IPS DF 6.9 (cell line): ENCODE results near the gene CLEC12A.
"Not testable (repeated sequence)": the region's sequence is repeated elsewhere in the genome, so short reads cannot be mapped to it uniquely, and the experiment has no call there.

Source experiments
- DNase-seq: peaks from one replicate; pipeline ENCODE4 v3.0.0-alpha.2; 2013; ENCODE audit warnings: low read depth, low spot score
- H3K27ac ChIP-seq: one replicate; pipeline ENCODE4 v1.5.1; 2013; ENCODE audit warnings: low read length, control low read depth
- H3K27me3 ChIP-seq: 2 replicates; pipeline ENCODE4 v1.6.1; 2013; ENCODE audit warnings: mild to moderate bottlenecking, low read length; ENCODE audit not compliant: control insufficient read depth, insufficient read depth
- H3K36me3 ChIP-seq: 2 replicates; pipeline ENCODE4 v1.6.1; 2013; ENCODE audit warnings: low read length; ENCODE audit not compliant: control insufficient read depth, insufficient read depth
- H3K4me1 ChIP-seq: 2 replicates; pipeline ENCODE4 v1.6.1; 2013; ENCODE audit warnings: low read length; ENCODE audit not compliant: control insufficient read depth, insufficient read depth
- H3K4me3 ChIP-seq: 2 replicates; pipeline ENCODE4 v1.5.1; 2013; ENCODE audit warnings: mild to moderate bottlenecking, low read length
- H3K9me3 ChIP-seq: 2 replicates; pipeline ENCODE4 v1.6.1; 2013; ENCODE audit warnings: low read length, inconsistent platforms; ENCODE audit not compliant: control insufficient read depth, insufficient read depth
- WGBS: extraction: QIAGEN DNeasy Blood & Tissue Kit; methylation state at CpG from one replicate; pipeline ENCODE4 v1.1.7; 2013; ENCODE audit warnings: mixed read lengths, missing lambda C conversion rate; ENCODE audit not compliant: insufficient read length, insufficient coverage; 5-methylcytosine and 5-hydroxymethylcytosine counted together

CLEC12A gene

GRCh38 chr12:10001171-10001776, 30.1 kb downstream of the CLEC12A start:
- H3K4me1 ChIP-seq: no peaks in the 10 kb centered on the region
- no peaks in the 10 kb centered on the region for H3K36me3 ChIP-seq
- no peaks in the 10 kb centered on the region for H3K27me3 ChIP-seq
- WGBS: no CpG with 5 or more reads among the region's 4 CpGs
- H3K27ac ChIP-seq: no peak overlapping the region
- DNase-seq: no peak
- H3K9me3 ChIP-seq: no peaks in the 10 kb centered on the region
- H3K4me3 ChIP-seq: no peak overlapping the region

DNA sequence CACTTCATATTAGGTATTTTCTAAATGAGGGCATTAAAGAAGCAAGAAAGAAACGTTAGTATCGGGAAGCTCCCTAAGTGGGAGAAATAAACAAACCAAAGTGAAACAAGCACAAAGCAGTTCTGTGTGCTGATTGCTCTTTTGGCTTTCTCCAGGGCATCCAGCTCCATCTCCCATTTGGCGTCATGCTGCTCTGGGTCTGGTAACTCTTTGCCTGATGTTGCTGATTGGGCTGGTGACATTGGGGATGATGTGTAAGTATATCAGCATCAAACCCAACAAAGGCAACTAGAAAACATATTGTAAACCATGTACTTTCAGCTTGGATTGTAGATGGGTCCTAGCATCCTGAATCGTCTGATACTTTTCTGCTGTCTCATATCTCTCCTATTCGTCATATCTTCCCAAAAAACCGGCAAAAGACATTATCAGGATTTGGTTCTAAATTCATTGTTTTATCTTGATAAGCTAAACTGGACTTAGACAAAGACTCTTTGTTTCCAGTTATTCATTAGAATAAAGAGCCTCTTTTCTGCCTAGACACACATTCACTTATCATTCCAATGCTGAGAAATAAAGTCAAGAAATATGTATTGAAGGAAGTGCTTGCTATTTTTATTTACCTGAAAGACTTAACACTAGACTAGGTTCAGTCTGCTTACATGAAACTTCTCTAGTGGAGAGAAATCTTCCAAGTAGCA, 41.6 kb downstream of the CLEC12A start:
- Histone ChIP-seq H3K4me3 (no peak overlapping the region), H3K36me3 (no peaks in the 10 kb centered on the region), H3K9me3 (no peaks in the 10 kb centered on the region), H3K4me1 (no peaks in the 10 kb centered on the region), H3K27ac (no peak overlapping the region), H3K27me3 (no peaks in the 10 kb centered on the region)
- no CpG with 5 or more reads among the region's 6 CpGs for WGBS
- DNase-seq: no peak

- H3K9me3 ChIP-seq: no peaks in the 10 kb centered on the region
Measured at GRCh38 chr12:10015450-10015849, 44.2 kb downstream of the CLEC12A start.

DNA sequence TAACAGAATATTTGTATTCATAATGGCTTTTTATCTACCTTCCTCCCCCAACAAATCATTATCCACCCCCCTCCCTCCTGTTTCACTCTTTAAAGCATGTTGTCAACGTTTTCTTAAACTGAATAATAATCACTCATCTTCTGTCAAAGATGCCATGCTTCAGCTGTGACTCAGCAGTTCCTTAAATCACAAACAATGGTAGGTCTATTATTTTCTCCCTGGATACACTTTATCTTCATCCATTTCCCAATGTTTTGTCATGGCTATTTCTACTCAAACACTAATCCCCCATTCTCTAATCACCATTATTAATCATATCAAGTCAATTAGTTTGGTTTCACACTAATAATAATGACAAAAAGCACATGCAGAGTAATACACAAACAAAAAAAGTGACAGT, 45.7 kb downstream of the CLEC12A start:
- H3K4me3 ChIP-seq: no peak overlapping the region
- no peaks in the 10 kb centered on the region for H3K27me3 ChIP-seq
- H3K27ac ChIP-seq: no peak overlapping the region
- no peaks in the 10 kb centered on the region for H3K36me3 ChIP-seq
- H3K4me1 ChIP-seq: no peaks in the 10 kb centered on the region
- WGBS: 100% methylated on average over 1 of the region's 1 CpG
- no peaks in the 10 kb centered on the region for H3K9me3 ChIP-seq
- DNase-seq: no peak

More at GRCh38 chr12:10015450-10015849, 44.2 kb downstream of the CLEC12A start:
- H3K36me3 ChIP-seq: no peaks in the 10 kb centered on the region
- DNase-seq: no peak
- H3K27me3 ChIP-seq: no peaks in the 10 kb centered on the region
- WGBS: no CpG with 5 or more reads among the region's 4 CpGs
- H3K27ac ChIP-seq: no peak overlapping the region
- H3K4me1 ChIP-seq: no peaks in the 10 kb centered on the region
- no peak overlapping the region for H3K4me3 ChIP-seq

DNA sequence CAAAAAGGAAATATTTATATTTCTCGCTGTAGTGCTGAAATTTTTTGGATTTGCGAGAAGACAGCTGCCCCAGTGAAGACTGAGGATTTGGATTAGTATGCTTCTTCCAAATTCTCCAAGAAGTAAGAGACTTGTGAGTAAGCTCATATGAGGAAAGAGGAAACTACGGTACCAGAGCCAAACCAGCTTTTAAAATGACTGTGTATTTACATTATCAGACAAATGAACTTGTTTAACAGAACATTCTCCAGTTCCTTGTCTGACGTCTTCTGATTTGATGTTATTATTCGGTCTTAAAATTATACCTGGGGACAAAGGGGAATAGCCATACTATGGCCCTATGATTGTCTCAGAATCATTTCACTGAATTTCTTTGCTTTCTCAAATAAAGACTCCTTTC, 47.2 kb downstream of the CLEC12A start:
- Histone ChIP-seq H3K4me3 (no peak overlapping the region), H3K4me1 (no peaks in the 10 kb centered on the region), H3K27me3 (no peaks in the 10 kb centered on the region), H3K27ac (no peak overlapping the region), H3K9me3 (no peaks in the 10 kb centered on the region), H3K36me3 (no peaks in the 10 kb centered on the region)
- no CpG with 5 or more reads among the region's 5 CpGs for whole genome bisulfite sequencing
- no peak for DNase-seq

DNA sequence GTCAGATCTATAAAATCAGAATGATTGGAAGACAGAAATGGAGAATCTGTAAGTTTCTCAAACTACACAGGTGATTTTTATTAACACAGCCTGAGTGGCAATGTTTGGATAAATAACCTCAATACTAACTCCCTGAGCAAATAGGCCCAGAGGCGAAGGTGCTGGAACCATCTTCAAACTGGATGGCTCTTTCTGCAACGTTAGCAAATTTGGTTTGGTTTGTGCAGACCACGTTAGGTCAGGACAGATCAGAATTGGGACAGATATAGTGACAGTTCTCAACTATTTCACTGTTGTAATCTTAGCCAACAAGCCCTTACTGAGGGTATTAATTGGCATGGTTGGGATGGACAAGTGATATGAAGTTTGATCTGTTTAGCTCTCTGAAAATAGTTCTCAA, 50.1 kb downstream of the CLEC12A start:
- Histone ChIP-seq H3K27me3 (no peaks in the 10 kb centered on the region), H3K9me3 (no peaks in the 10 kb centered on the region), H3K27ac (no peak overlapping the region), H3K4me1 (no peaks in the 10 kb centered on the region), H3K4me3 (no peak overlapping the region), H3K36me3 (no peaks in the 10 kb centered on the region)
- WGBS: no CpG with 5 or more reads among the region's 3 CpGs
- DNase-seq: no peak

- WGBS: no CpG with 5 or more reads among the region's 3 CpGs
- no peak overlapping the region for H3K27ac ChIP-seq
- no peak for DNase-seq
Measured at GRCh38 chr12:10025236-10025635, 54.0 kb downstream of the CLEC12A start.

DNA sequence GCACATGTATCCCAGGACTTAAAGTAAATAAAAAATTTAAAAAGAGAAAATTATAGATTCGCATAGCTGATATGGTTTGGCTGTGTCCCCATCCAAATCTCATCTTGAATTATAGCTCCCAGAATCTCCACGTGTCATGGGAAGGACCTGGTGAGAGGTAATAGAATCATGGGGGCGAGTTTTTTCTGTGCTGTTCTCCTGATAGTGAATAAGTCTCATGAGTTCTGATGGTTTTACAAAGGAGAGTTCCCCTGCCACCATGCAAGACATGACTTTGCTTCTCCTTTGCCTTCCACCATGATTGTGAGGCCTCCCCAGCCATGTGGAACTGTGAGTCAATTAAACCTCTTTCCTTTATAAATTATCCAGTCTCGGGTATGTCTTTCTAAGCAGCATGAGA, 55.5 kb downstream of the CLEC12A start:
- H3K9me3 ChIP-seq, DNase-seq, H3K36me3 ChIP-seq, H3K27me3 ChIP-seq, H3K4me3 ChIP-seq, H3K4me1 ChIP-seq, H3K27ac ChIP-seq: not testable (repeated sequence)
- WGBS: no CpG with 5 or more reads among the region's 4 CpGs

More at GRCh38 chr12:10025236-10025635, 54.0 kb downstream of the CLEC12A start:
- Histone ChIP-seq H3K9me3 (no peaks in the 10 kb centered on the region), H3K4me3 (no peak overlapping the region), H3K4me1 (no peaks in the 10 kb centered on the region), H3K27me3 (no peaks in the 10 kb centered on the region), H3K36me3 (no peaks in the 10 kb centered on the region)

GRCh38 chr12:10027311-10027710, 56.1 kb downstream of the CLEC12A start:
- H3K27me3 ChIP-seq: no peaks in the 10 kb centered on the region
- no peak overlapping the region for H3K27ac ChIP-seq
- H3K4me3 ChIP-seq: no peak overlapping the region
- H3K36me3 ChIP-seq: no peaks in the 10 kb centered on the region
- no peak for DNase-seq
- no CpG with 5 or more reads among the region's 3 CpGs for WGBS
- H3K4me1 ChIP-seq: no peaks in the 10 kb centered on the region; the same call in 1 of the 2 replicates
- no peaks in the 10 kb centered on the region for H3K9me3 ChIP-seq

DNA sequence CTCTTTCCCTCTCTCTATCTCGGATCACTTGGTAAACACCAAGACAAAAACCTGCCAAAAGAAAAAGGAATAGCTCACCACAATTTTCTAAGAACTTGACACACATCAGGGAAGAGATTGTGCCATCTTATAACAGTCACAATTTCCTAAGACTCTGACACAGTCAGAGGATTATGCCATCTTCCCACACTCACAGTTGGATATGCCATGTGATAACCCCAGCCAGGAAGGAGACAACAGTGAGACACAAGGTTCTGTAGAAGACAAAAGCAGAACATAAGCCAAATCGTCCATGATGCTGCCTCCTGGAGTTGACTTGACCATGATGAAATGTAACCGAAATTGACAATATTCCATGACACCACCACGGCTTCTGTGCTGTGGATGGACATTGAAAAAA, 56.5 kb downstream of the CLEC12A start:
- WGBS: no CpG with 5 or more reads among the region's 4 CpGs
- no peak for DNase-seq
- no peaks in the 10 kb centered on the region for H3K27me3 ChIP-seq
- no peaks in the 10 kb centered on the region; the same call in 1 of the 2 replicates for H3K4me1 ChIP-seq
- H3K4me3 ChIP-seq: no peak overlapping the region
- no peaks in the 10 kb centered on the region for H3K9me3 ChIP-seq
- no peaks in the 10 kb centered on the region for H3K36me3 ChIP-seq
- H3K27ac ChIP-seq: no peak overlapping the region

DNA sequence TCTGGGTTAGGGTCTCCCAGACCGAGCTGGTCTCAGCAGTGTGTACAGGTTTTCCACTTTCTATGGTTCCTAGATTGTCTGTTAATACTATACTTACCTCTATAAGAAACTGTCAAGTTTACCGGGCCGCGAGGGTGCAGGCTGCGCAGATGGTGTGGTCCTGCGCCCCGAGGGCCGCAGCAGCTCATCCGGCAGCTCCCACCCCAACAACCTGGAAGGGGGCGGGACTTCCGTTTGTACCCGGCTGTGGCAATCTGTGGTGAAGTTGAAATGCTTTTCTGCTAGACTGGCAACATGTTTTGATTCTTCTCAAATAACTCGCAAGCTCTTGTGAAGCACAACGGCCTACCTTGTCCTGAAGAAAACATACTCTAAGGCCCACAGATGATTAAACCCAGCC, 59.2 kb downstream of the CLEC12A start, which contains the start of gene CLEC9A:
Gene CLEC9A, plus strand, starts transcription at position 237 of the 400 bp plus-strand sequence. CDS start 22,006 bp downstream, outside the sequence.
- Histone ChIP-seq H3K27ac (no peak within 1 kb of the TSS), H3K9me3 (no peaks in the 10 kb centered on the region), H3K4me1 (no peaks in the 10 kb centered on the region; the same call in 1 of the 2 replicates), H3K27me3 (no peaks in the 10 kb centered on the region), H3K4me3 (no peak within 1 kb of the TSS), H3K36me3 (no peaks in the 10 kb centered on the region)
- no CpG with 5 or more reads among the region's 14 CpGs for WGBS
- DNase-seq: no peak
